AG04449 (cell line): ENCODE data around the gene RBPMS2.
"Not testable (repeated sequence)": the region's sequence is repeated elsewhere in the genome, so short reads cannot be mapped to it uniquely, and the experiment has no call there.

Experiments used
- CTCF ChIA-PET: fragments of 350-600 bp; formaldehyde crosslinking; extraction: SDS; loops from one replicate; lab custom pipeline; 2021; ENCODE audit warnings: antibody characterized with exemption; lab: Yijun Ruan, JAX
- POLR2A ChIA-PET: fragments of 400-600, 350-600 bp; formaldehyde crosslinking; extraction: SDS; loops from one replicate; lab custom pipeline; 2020; ENCODE audit warnings: antibody characterized with exemption, inconsistent platforms; lab: Yijun Ruan, JAX
- DNase-seq: peaks from one replicate; pipeline ENCODE4 v3.0.0-alpha.2; 2010; ENCODE audit warnings: low read depth, low spot score
- H3K4me3 ChIP-seq: 2 replicates; pipeline ENCODE4 v1.5.1; 2011; ENCODE audit warnings: low read depth, mild to moderate bottlenecking, control low read depth, low read length
- CTCF ChIP-seq: IDR thresholded peaks from one replicate; pipeline ENCODE4 v1.5.1; 2011; ENCODE audit warnings: mild to moderate bottlenecking, moderate library complexity, low read length, control low read depth, inconsistent platforms; ENCODE audit not compliant: insufficient read depth; ENCODE audit errors: missing control alignments

RBPMS2 gene

GRCh38 chr15:64746921-64747320, 28.5 kb downstream of the RBPMS2 start:
- POLR2A ChIA-PET: no interaction called here
- no peak for DNase-seq
- TF ChIP-seq CTCF: no peak
- H3K4me3 ChIP-seq: no peak overlapping the region
- CTCF ChIA-PET: interaction anchor here (1.0 to 3.7 kb wide), 3 partner anchors 15 to 64 kb away, joined by 3 to 20 read pairs (median 15); no protein-coding TSS in a partner anchor

GRCh38 chr15:64746356-64746755, 29.0 kb downstream of the RBPMS2 start:
- no peak for DNase-seq
- no peak overlapping the region for H3K4me3 ChIP-seq
- no peak for TF ChIP-seq CTCF
- ChIA-PET CTCF (interaction anchor here (1.0 to 1.4 kb wide), 2 partner anchors 14 to 64 kb away, joined by 3 to 4 read pairs; no protein-coding TSS in a partner anchor), POLR2A (no interaction called here)

GRCh38 chr15:64743691-64744090, 31.7 kb downstream of the RBPMS2 start:
- TF ChIP-seq CTCF: no peak
- ChIA-PET CTCF (interaction anchor here (1.7 to 3.3 kb wide), 4 partner anchors 11 to 67 kb away, joined by 5 to 18 read pairs (median 10); no protein-coding TSS in a partner anchor), POLR2A (no interaction called here)
- no peak overlapping the region for H3K4me3 ChIP-seq
- DNase-seq: no peak

- ChIA-PET CTCF (interaction anchor here (0.9 to 3.3 kb wide), 6 partner anchors 9 to 68 kb away, joined by 3 to 18 read pairs (median 6); no protein-coding TSS in a partner anchor), POLR2A (no interaction called here)
- no peak overlapping the region for H3K4me3 ChIP-seq
- DNase-seq: no peak
- no peak for TF ChIP-seq CTCF
These were observed 32.5 kb downstream of the RBPMS2 start for GRCh38 chr15:64742921-64743320.

GRCh38 chr15:64742385-64742784, 33.0 kb downstream of the RBPMS2 start:
- TF ChIP-seq CTCF: no peak
- ChIA-PET CTCF (interaction anchor here (0.9 to 3.3 kb wide), 6 partner anchors 9 to 69 kb away, joined by 3 to 18 read pairs (median 6); no protein-coding TSS in a partner anchor), POLR2A (no interaction called here)
- no peak for DNase-seq
- no peak overlapping the region for H3K4me3 ChIP-seq

- H3K4me3 ChIP-seq, POLR2A ChIA-PET, DNase-seq: not testable (repeated sequence)
- CTCF ChIA-PET: interaction anchor here (0.6 to 3.1 kb wide), 7 partner anchors 9 to 164 kb away, joined by 3 to 16 read pairs (median 5); no protein-coding TSS in a partner anchor
These were observed 33.7 kb downstream of the RBPMS2 start for GRCh38 chr15:64741708-64742107.
